Measurements from ENCODE around the gene C1orf87. TPM values are rescaled to one million over a fixed set of nuclear protein-coding genes. Genes with fewer than 3 reads are reported as not detected.

Gene C1orf87
- total and polyA plus RNA-seq, 2 donors (not counting 3 experiments of a cell fraction or from before 2014, with no cell fraction given): not detected

GRCh38 chr1:60068393-60069045, 5.1 kb downstream of the C1orf87 start:
- H3K4me1 ChIP-seq (ENCODE audit: control insufficient read depth, extremely low read depth, insufficient read depth, low read length): no peaks in the 10 kb centered on the region
- no peak for FAIRE-seq
- dilution Hi-C loops (cut with MboI; ENCODE audit: extremely low pct_ligation_motif_present, low sequenced_read_pairs): no loop called here

More at GRCh38 chr1:60068393-60069045, 5.1 kb downstream of the C1orf87 start:
- TF ChIP-seq FOS (IDR thresholded peaks at IDR 0.05; ENCODE audit: borderline replicate concordance, insufficient read depth, low read length) (no peak), MAX (IDR thresholded peaks at IDR 0.05; ENCODE audit: insufficient read depth, insufficient read length) (no peak), EZH2 (IDR thresholded peaks at IDR 0.05; ENCODE audit: borderline replicate concordance, low read depth, low read length, severe bottlenecking) (no peak), GATA2 (IDR thresholded peaks at IDR 0.05; ENCODE audit: insufficient read depth, insufficient read length, low read depth, low read length) (no peak), MYC (IDR thresholded peaks at IDR 0.05; ENCODE audit: low read depth, low read length) (no peak), POLR2AphosphoS5 (IDR thresholded peaks at IDR 0.05; ENCODE audit: insufficient read depth, low read depth, low read length) (no peak), JUN (IDR thresholded peaks at IDR 0.05; ENCODE audit: borderline replicate concordance, insufficient read depth, insufficient read length, low read depth) (no peak), POLR2A (IDR thresholded peaks at IDR 0.05; ENCODE audit: low read depth, low read length) (no peak), CTCF (IDR thresholded peaks at IDR 0.05; ENCODE audit: extremely low read depth in 1 of 2, insufficient read depth in 1 of 2, low read depth in 1 of 2, low read length in 2 of 2) (no peak)
- no peak overlapping the region for H3K4me3 ChIP-seq (replicated peaks in 1 of 3; ENCODE audit: insufficient read depth in 1 of 3, low read depth in 1 of 3, low read length in 3 of 3)
- CTCF ChIA-PET: interaction anchor here (1.1 to 1.5 kb wide), 2 partner anchors 97 to 121 kb away, joined by 3 read pairs; no protein-coding TSS in a partner anchor
- intact Hi-C loops (cut with micrococcal nuclease): no loop called here
- no peaks in the 10 kb centered on the region for H4K20me1 ChIP-seq (replicated peaks; ENCODE audit: control insufficient read depth, extremely low read depth, insufficient read depth, low read length)
- no TSS peak for BruUV-seq (replicated peaks)
- no peak overlapping the region for H2AFZ ChIP-seq (ENCODE audit: low read depth, low read length)
- H3K9me1 ChIP-seq (replicated peaks; ENCODE audit: control insufficient read depth, extremely low read depth, insufficient read depth, low read length): no peaks in the 10 kb centered on the region
- DNase-seq (ENCODE audit: low read depth, low spot score): no peak
- peaks cover 9 to 10% of the 10 kb centered on the region in 2 experiments for H3K27me3 ChIP-seq (ENCODE audit: control insufficient read depth in 2 of 2, insufficient read depth in 2 of 2, low read length in 2 of 2)
- H3K9me3 ChIP-seq (replicated peaks; ENCODE audit: control insufficient read depth, insufficient read depth, low read length): no peaks in the 10 kb centered on the region
- no peaks in the 10 kb centered on the region for H3K79me2 ChIP-seq (ENCODE audit: control insufficient read depth, insufficient read depth, low read length)
- H3K9ac ChIP-seq (replicated peaks; ENCODE audit: extremely low read depth, insufficient read depth, low read length): no peak overlapping the region
- POLR2A ChIA-PET: no interaction called here
- H3K36me3 ChIP-seq (ENCODE audit: control insufficient read depth in 2 of 2, extremely low read depth in 1 of 2, insufficient read depth in 2 of 2, low read length in 2 of 2): no peaks in the 10 kb centered on the region
- H3K27ac ChIP-seq (ENCODE audit: insufficient read depth, low read depth, low read length): no peak overlapping the region
- H3K4me2 ChIP-seq (ENCODE audit: insufficient read depth, low read length): no peak overlapping the region

Data from endothelial cell of umbilical vein (primary cell).